Measurements from ENCODE around the gene CDK6. TPM values are rescaled to one million over a fixed set of nuclear protein-coding genes. Genes with fewer than 3 reads are reported as not detected.

CDK6 gene
- total and polyA plus RNA-seq, 9 of the 15 experiments (the other 6 are each of a cell fraction or from before 2014, with no cell fraction given) = 7.6 to 109 (median 44.4) TPM

GRCh38 chr7:92560602-92561001, 275.8 kb downstream of the CDK6 start:
- no peaks in the 10 kb centered on the region for H3K9me3 ChIP-seq (replicated peaks; ENCODE audit: control insufficient read depth, insufficient read depth, low read depth, low read length)
- intact Hi-C loops (cut with micrococcal nuclease) = loop anchor here (10.0 kb wide), 1 partner anchor 76 kb away; no protein-coding TSS in a partner anchor
- TF ChIP-seq ZNF174 (CRISPR knock-in tag; IDR thresholded peaks at IDR 0.05) (no peak), IRF2 (CRISPR knock-in tag; IDR thresholded peaks at IDR 0.05) (no peak), CBFA2T3 (IDR thresholded peaks at IDR 0.05) (no peak), RBFOX2 (IDR thresholded peaks at IDR 0.05; ENCODE audit: low read depth, low read length) (no peak), ZNF77 (CRISPR knock-in tag; IDR thresholded peaks at IDR 0.05) (no peak), MAX (CRISPR knock-in tag; IDR thresholded peaks at IDR 0.05) (no peak), E2F4 (CRISPR knock-in tag; IDR thresholded peaks at IDR 0.05; ENCODE audit: low read depth) (no peak), ZZZ3 (IDR thresholded peaks at IDR 0.05) (no peak), CUX1 (CRISPR knock-in tag; IDR thresholded peaks at IDR 0.05) (no peak), U2AF1 (optimal IDR thresholded peaks at IDR 0.05; ENCODE audit: low read depth, low read length) (no peak), CC2D1A (IDR thresholded peaks at IDR 0.05) (no peak), MEF2D (tag; conservative IDR thresholded peaks at IDR 0.05; ENCODE audit: low read depth) (peak; percentile 93), NR3C1 (CRISPR knock-in tag; IDR thresholded peaks at IDR 0.05) (no peak), ARID1B (IDR thresholded peaks at IDR 0.05) (peak; percentile 50; the same call in 1 of the 2 replicates), TEAD4 (IDR thresholded peaks at IDR 0.05; ENCODE audit: low read length) (peak; percentile 56), TEAD4 (CRISPR knock-in tag; IDR thresholded peaks at IDR 0.05; ENCODE audit: borderline replicate concordance) (no peak), FOXJ2 (tag; IDR thresholded peaks at IDR 0.05) (peak; percentile 98), ZBTB12 (CRISPR knock-in tag; IDR thresholded peaks at IDR 0.05) (no peak)

More at GRCh38 chr7:92560602-92561001, 275.8 kb downstream of the CDK6 start:
- no peak for FAIRE-seq
- Histone ChIP-seq H3K36me3 (ENCODE audit: control insufficient read depth, insufficient read depth, low read length) (peaks cover 47% of the 10 kb centered on the region), H4K20me1 (replicated peaks; ENCODE audit: control insufficient read depth, insufficient read depth, low read length) (no peaks in the 10 kb centered on the region), H3K9me1 (ENCODE audit: control insufficient read depth, insufficient read depth, low read length) (no peaks in the 10 kb centered on the region), H3K4me3 (no peak overlapping the region), H3K27ac (ENCODE audit: extremely low read depth, low read depth, low read length) (no peak overlapping the region), H3K4me1 (replicated peaks in 1 of 2; ENCODE audit: control insufficient read depth in 2 of 2, insufficient read depth in 2 of 2, low read length in 2 of 2) (no peaks in the 10 kb centered on the region), H2AFZ (ENCODE audit: low read depth, low read length) (no peak overlapping the region), H3K4me2 (ENCODE audit: insufficient read depth, low read length) (no peak overlapping the region), H3K27me3 (ENCODE audit: control insufficient read depth in 2 of 2, insufficient read depth in 2 of 2, low read length in 2 of 2) (no peaks in the 10 kb centered on the region), H3K9ac (ENCODE audit: insufficient read depth in 1 of 2, low read depth in 2 of 2, low read length in 2 of 2) (no peak overlapping the region), H3K79me2 (ENCODE audit: control insufficient read depth, insufficient read depth, low read length) (no peaks in the 10 kb centered on the region)
- in situ Hi-C loops (cut with MboI) = no loop called here
- BruUV-seq (replicated peaks) = no TSS peak
- no peak for DNase-seq (ENCODE audit: extremely low read depth in 1 of 4, low spot score in 3 of 4)
- ATAC-seq = no peak
- ChIA-PET POLR2A (interaction anchor here (0.6 to 1.2 kb wide), 2 partner anchors 11 to 30 kb away, joined by 4 read pairs; no protein-coding TSS in a partner anchor), CTCF (ENCODE audit: low intra/inter-chr PET ratio) (no interaction called here)

All from K562 (cell line).